Transverse colon (tissue), 4 donors: ENCODE results near the gene DCPS. TPM values are rescaled to one million over a fixed set of nuclear protein-coding genes. Genes with fewer than 3 reads are reported as not detected.

Experiments
- DNase-seq: peaks from one replicate; pipeline ENCODE4 v3.0.0-alpha.2; 2019
- H3K27ac ChIP-seq, 4 donors: fragments of 200-600 bp; sonication (generic); 2 replicates each; pipeline ENCODE4 v1.5.1; 2016 to 2018; ENCODE audit warnings: inconsistent platforms in 4 of 4
- H3K27me3 ChIP-seq: fragments of 200-600 bp; sonication (generic); 2 replicates; pipeline ENCODE4 v1.5.1; 2017; ENCODE audit warnings: inconsistent platforms
- H3K36me3 ChIP-seq, 4 donors: fragments of 200-600 bp; sonication (generic); 2 replicates each; pipeline ENCODE4 v1.5.1; 2017 to 2019; ENCODE audit warnings: inconsistent platforms in 4 of 4
- H3K4me1 ChIP-seq, 4 donors: fragments of 200-600 bp; sonication (generic); 2 replicates each; pipeline ENCODE4 v1.5.1; 2017 to 2020; ENCODE audit warnings: inconsistent platforms in 4 of 4
- H3K4me3 ChIP-seq, 4 donors: fragments of 200-600 bp; sonication (generic); 1 replicate in 1 of 4; 2 replicates in 3 of 4; pipeline versions ENCODE4 v1.5.1 to v1.6.1; 2017 to 2019; ENCODE audit warnings: inconsistent platforms in 4 of 4
- H3K9me3 ChIP-seq, 2 donors: fragments of 200-600 bp; sonication (generic); 2 replicates each; pipeline ENCODE4 v1.5.1; 2017 to 2019; ENCODE audit warnings: inconsistent platforms in 2 of 2
- EP300 ChIP-seq: sonication (generic); formaldehyde crosslinking; IDR thresholded peaks from one replicate; pipeline ENCODE4 v1.6.1; 2017; ENCODE audit warnings: antibody characterized with exemption, low read depth
- POLR2A ChIP-seq: fragments of 450-650 bp; IDR thresholded peaks from one replicate; pipeline ENCODE4 v1.6.1; 2016; ENCODE audit warnings: antibody characterized with exemption, mild to moderate bottlenecking, moderate library complexity
- POLR2AphosphoS5 ChIP-seq, 3 donors: sonication (generic); formaldehyde crosslinking; IDR thresholded peaks; one replicate each; pipeline ENCODE4 v1.6.1; 2016; ENCODE audit warnings: antibody characterized with exemption in 3 of 3
- WGBS, 2 donors: methylation state at CpG; one replicate each; pipeline ENCODE4 v1.1.5; 2018; ENCODE audit warnings: low coverage in 1 of 2; 5-methylcytosine and 5-hydroxymethylcytosine counted together
- in situ Hi-C, 4 donors: fragments of 200-750 bp; cut with MboI; loops; one replicate each; pipeline versions ENCODE4 v1.15.0 to v1.15.1; 2017; ENCODE audit warnings: low sequenced_read_pairs in 3 of 4, low pct_ligation_motif_present in 1 of 4, low pct_unique_long_range_greater_than_20kb in 1 of 4
- intact Hi-C: fragments of 100-400 bp; cut with DNase I; formaldehyde crosslinking; loops from one replicate; pipeline ENCODE4 v1.15.1; 2023; ENCODE audit warnings: low total_unique reads
- total RNA-seq, 4 donors: library from RNA; depleted of rRNA; stranded (reverse); fragments of >200 nt; gene quantifications; one replicate each; pipeline ENCODE4 v1.1.0, GENCODE V29; 2016
- TF ChIP-seq, protein P1 (sequence below), 5 experiments: fragments of 200-600 bp in 3 of 5; fragments of 450-650 bp in 2 of 5; sonication (generic) in 3 of 5; IDR thresholded peaks; 1 replicate in 2 of 5; 2 replicates in 3 of 5; pipeline ENCODE4 v1.5.1; 2016 to 2017; ENCODE audit warnings: antibody characterized with exemption in 5 of 5, inconsistent platforms in 3 of 5, mild to moderate bottlenecking in 2 of 5, moderate library complexity in 1 of 5

Gene DCPS
- total RNA-seq, 4 donors from 2014 or later = 0.40 to 13.7 (median 11.3) TPM

- TF ChIP-seq POLR2A (no peak), POLR2AphosphoS5 (IDR thresholded peaks at IDR 0.05) (no peak), EP300 (no peak)
- TF ChIP-seq, protein P1, sequence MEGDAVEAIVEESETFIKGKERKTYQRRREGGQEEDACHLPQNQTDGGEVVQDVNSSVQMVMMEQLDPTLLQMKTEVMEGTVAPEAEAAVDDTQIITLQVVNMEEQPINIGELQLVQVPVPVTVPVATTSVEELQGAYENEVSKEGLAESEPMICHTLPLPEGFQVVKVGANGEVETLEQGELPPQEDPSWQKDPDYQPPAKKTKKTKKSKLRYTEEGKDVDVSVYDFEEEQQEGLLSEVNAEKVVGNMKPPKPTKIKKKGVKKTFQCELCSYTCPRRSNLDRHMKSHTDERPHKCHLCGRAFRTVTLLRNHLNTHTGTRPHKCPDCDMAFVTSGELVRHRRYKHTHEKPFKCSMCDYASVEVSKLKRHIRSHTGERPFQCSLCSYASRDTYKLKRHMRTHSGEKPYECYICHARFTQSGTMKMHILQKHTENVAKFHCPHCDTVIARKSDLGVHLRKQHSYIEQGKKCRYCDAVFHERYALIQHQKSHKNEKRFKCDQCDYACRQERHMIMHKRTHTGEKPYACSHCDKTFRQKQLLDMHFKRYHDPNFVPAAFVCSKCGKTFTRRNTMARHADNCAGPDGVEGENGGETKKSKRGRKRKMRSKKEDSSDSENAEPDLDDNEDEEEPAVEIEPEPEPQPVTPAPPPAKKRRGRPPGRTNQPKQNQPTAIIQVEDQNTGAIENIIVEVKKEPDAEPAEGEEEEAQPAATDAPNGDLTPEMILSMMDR (IDR thresholded peaks at IDR 0.05) = no peak
- intact Hi-C loops (no loop called here), in situ Hi-C loops (no loop called here)
- Histone ChIP-seq H3K4me1 (peaks cover 0 to 8% (median 0%) of the 10 kb centered on the region in 4 donors), H3K27me3 (no peaks in the 10 kb centered on the region), H3K27ac (peak overlapping the region in 1 of 4 donors; percentile 4), H3K4me3 (no peak overlapping the region), H3K9me3 (no peaks in the 10 kb centered on the region), H3K36me3 (no peaks in the 10 kb centered on the region)
- no peak for DNase-seq
- WGBS, 2 donors = 63 to 80% methylated on average over 2 to 11 of the region's 11 CpGs
Measured at GRCh38 chr11:126339863-126340434, 36.1 kb downstream of the DCPS start.

- Histone ChIP-seq H3K9me3 (no peaks in the 10 kb centered on the region), H3K4me1 (peaks cover 0 to 12% (median 0%) of the 10 kb centered on the region in 4 donors), H3K27me3 (no peaks in the 10 kb centered on the region), H3K4me3 (no peak overlapping the region), H3K36me3 (no peaks in the 10 kb centered on the region), H3K27ac (no peak overlapping the region)
- DNase-seq = no peak
- WGBS, 2 donors = 55 to 83% methylated on average over 2 to 7 of the region's 7 CpGs
- in situ Hi-C loops (no loop called here), intact Hi-C loops (no loop called here)
- TF ChIP-seq, protein P1 (IDR thresholded peaks at IDR 0.05) = no peak
- no peak for TF ChIP-seq EP300
- TF ChIP-seq POLR2AphosphoS5 (IDR thresholded peaks at IDR 0.05) = no peak
- TF ChIP-seq POLR2A = no peak
Measured at GRCh38 chr11:126340960-126341606, 37.2 kb downstream of the DCPS start.

DNA sequence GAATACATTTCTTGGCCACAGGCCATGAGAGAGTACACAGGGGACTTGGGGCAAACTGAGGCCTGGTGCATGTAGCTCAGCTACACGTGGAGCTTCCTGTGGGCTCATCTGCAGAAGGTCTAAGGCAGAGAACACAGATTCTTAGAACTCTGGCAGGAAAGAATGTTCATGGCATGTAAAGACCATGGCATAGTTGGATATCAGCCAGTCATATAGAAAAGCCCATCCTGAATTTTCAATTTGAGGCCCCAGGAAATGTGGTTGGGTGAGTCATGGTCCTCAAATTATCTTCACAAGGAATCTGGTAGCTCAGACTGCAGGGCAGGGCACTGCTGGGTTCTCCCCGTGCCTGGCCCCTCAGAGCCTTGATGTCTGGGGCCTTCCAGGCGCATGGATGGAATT, 37.9 kb downstream of the DCPS start:
- no peak for DNase-seq
- H3K9me3 ChIP-seq = no peaks in the 10 kb centered on the region
- no peak overlapping the region for H3K27ac ChIP-seq
- H3K4me3 ChIP-seq = no peak overlapping the region
- in situ Hi-C loops (no loop called here), intact Hi-C loops (no loop called here)
- H3K4me1 ChIP-seq = peaks cover 0 to 12% (median 0%) of the 10 kb centered on the region in 4 donors
- no peaks in the 10 kb centered on the region for H3K27me3 ChIP-seq
- TF ChIP-seq EP300 (no peak), POLR2AphosphoS5 (IDR thresholded peaks at IDR 0.05) (no peak), POLR2A (no peak)
- TF ChIP-seq, protein P1 (IDR thresholded peaks at IDR 0.05) = no peak
- no peaks in the 10 kb centered on the region for H3K36me3 ChIP-seq
- WGBS, 2 donors = 72% methylated on average over 3 of the region's 3 CpGs; no CpG with 5 or more reads in 1 of the 2 donors

DNA sequence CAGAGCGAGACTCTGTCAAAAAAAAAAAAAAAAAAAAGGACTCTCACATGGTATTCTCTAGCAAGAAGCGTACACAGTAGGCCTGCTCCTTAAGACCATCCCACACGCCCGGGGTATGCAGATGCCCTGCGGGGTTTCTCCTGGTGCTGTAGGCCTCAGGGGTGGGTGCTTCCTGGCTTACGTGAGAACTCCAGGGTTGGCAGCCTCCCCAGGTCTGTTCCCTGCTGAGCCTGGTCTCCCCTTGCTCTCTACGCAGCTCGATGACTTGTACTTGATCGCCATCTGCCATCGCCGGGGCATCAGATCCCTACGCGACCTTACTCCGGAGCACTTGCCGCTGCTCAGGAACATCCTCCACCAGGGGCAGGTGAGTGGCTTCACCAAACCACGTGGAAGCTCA, 39.2 kb downstream of the DCPS start:
- no peak for DNase-seq
- H3K4me1 ChIP-seq = peaks cover 0 to 12% (median 0%) of the 10 kb centered on the region in 4 donors
- 95 to 97% methylated on average over 4 to 16 of the region's 16 CpGs for WGBS, 2 donors
- in situ Hi-C loops (no loop called here), intact Hi-C loops (no loop called here)
- H3K36me3 ChIP-seq = no peaks in the 10 kb centered on the region
- H3K27ac ChIP-seq = no peak overlapping the region
- H3K9me3 ChIP-seq = no peaks in the 10 kb centered on the region
- TF ChIP-seq, protein P1 (IDR thresholded peaks at IDR 0.05) = no peak
- TF ChIP-seq POLR2AphosphoS5 (IDR thresholded peaks at IDR 0.05) (no peak), EP300 (no peak), POLR2A (no peak)
- H3K27me3 ChIP-seq = no peaks in the 10 kb centered on the region
- H3K4me3 ChIP-seq = no peak overlapping the region
